ENCODE results near the gene TMTC1.

DNA sequence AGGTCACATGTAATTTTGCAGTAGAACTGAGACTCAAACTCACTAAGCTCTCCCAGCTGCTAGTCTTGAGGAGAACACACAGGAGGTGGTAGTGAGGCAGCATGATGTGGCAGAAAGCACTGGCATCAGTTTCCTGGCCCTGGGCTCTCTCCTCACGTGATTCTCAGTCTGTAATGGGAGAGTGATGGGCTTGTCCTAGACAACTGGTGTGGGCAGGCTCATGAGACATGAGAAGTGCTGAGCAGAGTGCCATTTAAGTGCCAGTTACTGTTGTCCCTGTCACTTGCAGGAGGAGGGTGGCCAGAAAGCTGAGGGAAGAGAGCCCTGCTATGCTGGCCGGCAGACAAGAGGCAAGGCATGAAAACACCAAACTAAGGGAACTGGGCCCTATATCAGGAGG is 237.7 kb downstream of the TMTC1 start:
- TF ChIP-seq CTCF (IDR thresholded peaks at IDR 0.05): no peak
- TF ChIP-seq POLR2A (IDR thresholded peaks at IDR 0.05; ENCODE audit: low read depth): no peak
- no peak for TF ChIP-seq POLR2AphosphoS5 (IDR thresholded peaks at IDR 0.05)
